Neutrophil (primary cell): Measurements from ENCODE around the gene C16orf90.

ENCODE experiments used
- H3K27ac ChIP-seq: fragments of 200-600 bp; sonication (generic); 2 replicates; pipeline ENCODE4 v1.5.1; 2016; ENCODE audit warnings: mild to moderate bottlenecking, moderate library complexity
- H3K27me3 ChIP-seq: fragments of 200-600 bp; sonication (generic); 2 replicates; pipeline ENCODE4 v1.6.0; 2016; ENCODE audit warnings: mild to moderate bottlenecking
- H3K36me3 ChIP-seq: fragments of 200-600 bp; sonication (generic); 2 replicates; pipeline ENCODE4 v1.5.1; 2017
- H3K4me1 ChIP-seq, 2 experiments: fragments of 200-600 bp in 1 of 2; sonication (generic) in 1 of 2; 1 replicate in 1 of 2; 2 replicates in 1 of 2; pipeline versions ENCODE4 v1.5.1 to v1.6.1; 2013 to 2016; ENCODE audit warnings: low read depth in 1 of 2, low read length in 1 of 2, mild to moderate bottlenecking in 1 of 2, moderate library complexity in 1 of 2; ENCODE audit not compliant: control insufficient read depth in 1 of 2, insufficient read depth in 1 of 2
- H3K4me3 ChIP-seq, 2 experiments: fragments of 200-600 bp in 1 of 2; sonication (generic) in 1 of 2; 1 replicate in 1 of 2; 2 replicates in 1 of 2; pipeline ENCODE4 v1.5.1; 2013 to 2016; ENCODE audit warnings: low read depth in 1 of 2, low read length in 1 of 2, mild to moderate bottlenecking in 1 of 2, moderate library complexity in 1 of 2
- H3K9me3 ChIP-seq: fragments of 200-600 bp; sonication (generic); 2 replicates; pipeline ENCODE4 v1.5.1; 2016
- TF ChIP-seq, protein P1 (sequence below): fragments of 200-600 bp; sonication (generic); IDR thresholded peaks from 2 replicates; pipeline ENCODE4 v1.5.1; 2016; ENCODE audit warnings: antibody characterized with exemption

The C16orf90 gene

DNA sequence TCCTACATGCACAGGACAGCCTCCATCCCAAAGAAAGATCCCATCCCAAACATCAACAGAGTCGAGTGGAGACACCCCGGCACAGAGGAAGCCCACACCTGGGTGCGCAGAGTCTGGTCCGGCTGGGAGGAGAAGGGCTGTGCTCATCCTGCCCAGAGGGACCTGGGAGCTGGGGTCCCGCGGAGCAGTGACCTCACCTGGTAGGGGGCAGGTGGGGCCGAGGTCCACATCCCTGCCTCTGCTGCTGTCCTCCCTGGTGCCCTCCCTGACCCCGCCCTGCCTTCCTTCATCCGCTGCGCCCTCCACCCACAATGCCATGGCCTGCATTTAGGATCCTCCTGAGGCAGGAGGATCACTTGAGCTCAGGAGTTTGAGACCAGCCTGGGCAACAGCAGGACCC, 2.9 kb downstream of the C16orf90 start:
- Histone ChIP-seq H3K4me1 (no peaks in the 10 kb centered on the region), H3K27ac (no peak overlapping the region), H3K36me3 (peaks cover 9% of the 10 kb centered on the region), H3K27me3 (no peaks in the 10 kb centered on the region), H3K9me3 (no peaks in the 10 kb centered on the region), H3K4me3 (no peak overlapping the region)
- TF ChIP-seq, protein P1, sequence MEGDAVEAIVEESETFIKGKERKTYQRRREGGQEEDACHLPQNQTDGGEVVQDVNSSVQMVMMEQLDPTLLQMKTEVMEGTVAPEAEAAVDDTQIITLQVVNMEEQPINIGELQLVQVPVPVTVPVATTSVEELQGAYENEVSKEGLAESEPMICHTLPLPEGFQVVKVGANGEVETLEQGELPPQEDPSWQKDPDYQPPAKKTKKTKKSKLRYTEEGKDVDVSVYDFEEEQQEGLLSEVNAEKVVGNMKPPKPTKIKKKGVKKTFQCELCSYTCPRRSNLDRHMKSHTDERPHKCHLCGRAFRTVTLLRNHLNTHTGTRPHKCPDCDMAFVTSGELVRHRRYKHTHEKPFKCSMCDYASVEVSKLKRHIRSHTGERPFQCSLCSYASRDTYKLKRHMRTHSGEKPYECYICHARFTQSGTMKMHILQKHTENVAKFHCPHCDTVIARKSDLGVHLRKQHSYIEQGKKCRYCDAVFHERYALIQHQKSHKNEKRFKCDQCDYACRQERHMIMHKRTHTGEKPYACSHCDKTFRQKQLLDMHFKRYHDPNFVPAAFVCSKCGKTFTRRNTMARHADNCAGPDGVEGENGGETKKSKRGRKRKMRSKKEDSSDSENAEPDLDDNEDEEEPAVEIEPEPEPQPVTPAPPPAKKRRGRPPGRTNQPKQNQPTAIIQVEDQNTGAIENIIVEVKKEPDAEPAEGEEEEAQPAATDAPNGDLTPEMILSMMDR: no peak

DNA sequence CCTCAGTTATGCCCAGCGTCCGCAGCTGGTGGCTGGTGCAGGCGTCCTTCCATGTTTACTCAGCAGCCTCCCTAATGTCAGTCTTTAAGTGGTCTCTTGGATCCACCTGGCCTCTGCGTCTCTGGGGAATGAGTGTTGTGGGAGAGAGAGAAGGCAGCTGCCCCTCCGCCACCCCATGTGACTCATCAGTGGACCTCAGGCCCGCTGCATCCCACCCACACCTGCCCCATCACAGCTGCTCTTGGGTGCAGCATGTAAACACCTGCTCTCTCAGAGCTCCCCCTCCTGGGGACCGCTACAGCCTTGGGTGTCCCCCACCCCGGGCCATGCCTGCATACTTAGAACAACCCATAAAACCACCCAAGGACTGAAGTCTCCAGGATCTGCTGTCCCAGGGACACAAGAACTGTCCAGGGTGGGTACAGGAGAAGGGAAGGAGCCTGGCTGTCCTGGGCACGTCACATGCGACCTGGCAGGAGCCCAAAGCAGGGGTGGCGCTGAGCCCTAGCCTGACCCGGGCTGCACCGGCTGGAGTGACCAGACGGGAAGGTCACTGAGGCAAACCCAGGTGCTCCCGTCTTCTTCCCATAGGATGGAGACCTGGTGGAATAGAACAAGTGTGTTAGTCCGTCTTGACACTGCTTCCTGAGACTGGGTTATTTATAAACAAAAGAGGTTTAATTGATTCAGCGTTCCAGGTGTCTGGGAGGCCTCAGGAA, 4.2 kb downstream of the C16orf90 start:
- H3K4me1 ChIP-seq: no peaks in the 10 kb centered on the region
- TF ChIP-seq, protein P1: no peak
- no peak overlapping the region for H3K27ac ChIP-seq
- H3K4me3 ChIP-seq: no peak overlapping the region
- H3K27me3 ChIP-seq: no peaks in the 10 kb centered on the region
- H3K9me3 ChIP-seq: no peaks in the 10 kb centered on the region
- peaks cover 21% of the 10 kb centered on the region for H3K36me3 ChIP-seq

DNA sequence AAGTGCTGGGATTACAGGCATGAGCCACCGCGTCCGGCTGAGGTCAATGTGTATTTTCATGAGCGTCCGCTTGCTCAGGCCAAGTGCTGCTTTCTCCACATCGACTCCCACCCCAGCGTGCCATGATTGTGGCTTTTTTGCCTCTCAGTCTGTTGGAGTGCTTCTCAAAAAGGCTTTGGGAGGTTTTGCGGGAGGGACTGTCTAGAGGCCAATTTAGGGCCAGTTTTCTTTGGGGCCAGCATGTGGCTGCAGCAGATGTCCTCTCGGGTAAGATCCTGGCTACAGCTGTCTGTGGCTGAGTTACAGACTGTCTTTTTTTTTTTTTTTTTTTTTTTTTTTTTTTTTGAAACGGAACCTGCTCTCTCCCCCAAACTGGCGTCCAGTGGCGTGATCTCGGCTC, 6.5 kb downstream of the C16orf90 start:
- Histone ChIP-seq H3K36me3 (peaks cover 44% of the 10 kb centered on the region), H3K4me1 (no peaks in the 10 kb centered on the region), H3K27ac (no peak overlapping the region), H3K27me3 (no peaks in the 10 kb centered on the region), H3K4me3 (no peak overlapping the region), H3K9me3 (no peaks in the 10 kb centered on the region)
- TF ChIP-seq, protein P1: no peak

DNA sequence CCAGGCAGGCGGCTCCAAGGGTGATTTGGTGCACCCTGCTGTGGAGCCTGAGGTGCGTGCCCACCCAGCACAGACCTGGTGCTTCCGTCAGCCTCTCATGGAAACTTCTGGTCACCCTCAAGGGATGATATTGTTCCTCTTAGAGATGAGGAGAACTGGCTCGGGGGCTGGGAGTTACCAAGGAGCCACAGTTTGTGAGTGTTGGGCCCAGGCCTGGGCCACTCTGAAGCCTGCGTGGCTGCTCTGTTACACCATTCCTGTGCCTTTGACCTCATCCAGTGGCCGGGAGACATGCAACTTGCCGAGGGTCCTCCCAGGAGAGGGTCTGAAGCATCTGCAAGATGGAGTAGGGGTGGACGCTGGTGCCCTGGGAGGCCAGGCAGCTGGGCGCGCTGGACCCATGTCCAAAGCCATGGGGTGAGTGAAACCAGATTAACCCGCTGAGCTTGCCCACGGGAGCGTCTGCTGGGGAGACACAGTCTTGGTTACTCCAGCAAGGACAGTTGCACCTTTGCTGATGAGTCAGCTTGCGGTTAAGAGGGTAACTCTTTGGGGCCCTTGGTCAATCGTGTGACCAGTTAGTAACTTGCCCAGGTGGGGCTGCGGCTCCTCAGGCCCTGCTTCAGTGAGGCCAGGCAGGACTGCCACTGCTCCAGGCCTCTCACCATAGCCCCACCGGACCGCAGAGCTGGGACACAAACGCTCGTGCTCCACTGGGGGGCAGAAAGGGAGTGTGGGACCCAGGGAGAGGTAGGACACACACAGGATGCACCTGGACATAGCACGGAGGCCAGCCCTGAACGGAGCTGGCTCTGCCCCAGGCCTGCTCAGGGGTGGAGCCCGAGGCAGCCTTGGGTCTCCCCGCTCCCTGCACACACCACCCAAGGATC, 7.5 kb downstream of the C16orf90 start:
- TF ChIP-seq, protein P1: no peak

DNA sequence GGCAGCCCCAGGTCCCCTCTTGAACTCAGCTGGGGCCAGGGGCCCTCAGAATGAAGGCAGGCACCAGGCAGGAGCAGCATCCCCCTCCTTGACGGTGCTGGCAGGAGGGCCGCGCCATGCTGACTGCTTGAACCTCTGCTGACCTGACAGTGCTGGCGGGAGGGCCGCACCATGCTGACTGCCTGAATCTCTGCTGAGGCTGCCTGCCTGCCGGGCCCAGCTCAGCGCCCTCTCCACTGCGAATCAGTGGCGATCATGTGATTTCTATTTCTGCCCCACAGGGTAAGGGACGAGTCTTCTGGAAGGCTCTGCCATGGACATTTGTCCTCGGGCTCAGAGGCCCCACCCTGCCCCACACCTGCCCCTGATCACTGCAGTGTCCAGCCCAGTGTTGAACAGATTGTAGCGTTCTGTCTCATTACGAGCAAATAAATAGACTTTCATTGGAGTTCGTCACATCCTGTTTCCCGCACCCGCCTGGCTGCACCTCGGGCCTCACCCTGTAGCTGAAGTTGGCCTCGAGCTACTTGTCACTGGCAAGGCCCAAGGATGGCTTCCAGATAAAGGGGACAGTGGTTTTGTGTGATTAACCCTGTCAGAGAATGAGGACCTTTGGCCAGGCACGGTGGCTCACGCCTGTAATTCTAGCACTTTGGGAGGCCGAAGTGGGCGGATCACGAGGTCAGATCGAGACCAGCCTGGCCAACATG, 8.6 kb downstream of the C16orf90 start:
- Histone ChIP-seq H3K4me3 (no peak overlapping the region), H3K27me3 (no peaks in the 10 kb centered on the region), H3K9me3 (no peaks in the 10 kb centered on the region), H3K27ac (no peak overlapping the region), H3K36me3 (peaks cover 65% of the 10 kb centered on the region), H3K4me1 (no peaks in the 10 kb centered on the region)
- TF ChIP-seq, protein P1: no peak

More for the DNA sequence above, 7.5 kb downstream of the C16orf90 start:
- Histone ChIP-seq H3K9me3 (no peaks in the 10 kb centered on the region), H3K36me3 (peaks cover 54% of the 10 kb centered on the region), H3K27me3 (no peaks in the 10 kb centered on the region), H3K4me3 (no peak overlapping the region), H3K4me1 (no peaks in the 10 kb centered on the region), H3K27ac (no peak overlapping the region)
